RWPE2 (cell line): ENCODE data around the gene CHPF2.
A peak's percentile ranks its signal among the peaks of the same experiment; 100 is the strongest.

Experiments
- ATAC-seq: fragments of 200-7000 bp; cut with Tn5 transposase; 3 replicates; pipeline ENCODE4 v1.9.1; 2021; ENCODE audit warnings: low read depth
- DNase-seq: peaks from one replicate; pipeline ENCODE4 v3.0.0-alpha.2; 2020; ENCODE audit warnings: low spot score
- H3K27ac ChIP-seq: fragments of 450-650 bp; 2 replicates; pipeline ENCODE4 v1.5.1; 2017; ENCODE audit warnings: mild to moderate bottlenecking; ENCODE audit not compliant: poor library complexity, severe bottlenecking
- H3K27me3 ChIP-seq: fragments of 250-450 bp; sonication (Bioruptor Pico); 2 replicates; pipeline ENCODE4 v1.5.1; 2021; ENCODE audit warnings: mild to moderate bottlenecking, moderate library complexity; ENCODE audit not compliant: insufficient read depth, poor library complexity, severe bottlenecking
- H3K36me3 ChIP-seq: fragments of 250-450 bp; sonication (Bioruptor Pico); 2 replicates; pipeline ENCODE4 v1.5.1; 2020; ENCODE audit warnings: low read depth, mild to moderate bottlenecking, moderate library complexity
- H3K4me1 ChIP-seq: fragments of 250-450 bp; sonication (Bioruptor Pico); 2 replicates; pipeline ENCODE4 v1.5.1; 2021; ENCODE audit warnings: mild to moderate bottlenecking, moderate library complexity; ENCODE audit not compliant: insufficient read depth, poor library complexity, severe bottlenecking
- H3K4me3 ChIP-seq: fragments of 250-450 bp; sonication (Bioruptor Pico); 2 replicates; pipeline ENCODE4 v1.5.1; 2021; ENCODE audit warnings: mild to moderate bottlenecking, moderate library complexity; ENCODE audit not compliant: severe bottlenecking
- H3K9me3 ChIP-seq: fragments of 250-450 bp; sonication (Bioruptor Pico); 2 replicates; pipeline ENCODE4 v1.5.1; 2021; ENCODE audit warnings: mild to moderate bottlenecking, moderate library complexity; ENCODE audit not compliant: severe bottlenecking
- TF ChIP-seq, protein P1 (sequence below): fragments of 450-650 bp; IDR thresholded peaks from one replicate; pipeline ENCODE4 v1.5.1; 2017; ENCODE audit warnings: mild to moderate bottlenecking, moderate library complexity; ENCODE audit not compliant: poor library complexity, severe bottlenecking

CHPF2 gene

GRCh38 chr7:151251689-151252560 is 19.6 kb downstream of the CHPF2 start:
- Histone ChIP-seq H3K9me3 (no peaks in the 10 kb centered on the region), H3K4me3 (peak overlapping the region; percentile 47), H3K4me1 (no peaks in the 10 kb centered on the region), H3K36me3 (no peaks in the 10 kb centered on the region), H3K27ac (no peak overlapping the region), H3K27me3 (no peaks in the 10 kb centered on the region)
- DNase-seq (peak; percentile 54), ATAC-seq (peak; percentile 42)
- TF ChIP-seq, protein P1, sequence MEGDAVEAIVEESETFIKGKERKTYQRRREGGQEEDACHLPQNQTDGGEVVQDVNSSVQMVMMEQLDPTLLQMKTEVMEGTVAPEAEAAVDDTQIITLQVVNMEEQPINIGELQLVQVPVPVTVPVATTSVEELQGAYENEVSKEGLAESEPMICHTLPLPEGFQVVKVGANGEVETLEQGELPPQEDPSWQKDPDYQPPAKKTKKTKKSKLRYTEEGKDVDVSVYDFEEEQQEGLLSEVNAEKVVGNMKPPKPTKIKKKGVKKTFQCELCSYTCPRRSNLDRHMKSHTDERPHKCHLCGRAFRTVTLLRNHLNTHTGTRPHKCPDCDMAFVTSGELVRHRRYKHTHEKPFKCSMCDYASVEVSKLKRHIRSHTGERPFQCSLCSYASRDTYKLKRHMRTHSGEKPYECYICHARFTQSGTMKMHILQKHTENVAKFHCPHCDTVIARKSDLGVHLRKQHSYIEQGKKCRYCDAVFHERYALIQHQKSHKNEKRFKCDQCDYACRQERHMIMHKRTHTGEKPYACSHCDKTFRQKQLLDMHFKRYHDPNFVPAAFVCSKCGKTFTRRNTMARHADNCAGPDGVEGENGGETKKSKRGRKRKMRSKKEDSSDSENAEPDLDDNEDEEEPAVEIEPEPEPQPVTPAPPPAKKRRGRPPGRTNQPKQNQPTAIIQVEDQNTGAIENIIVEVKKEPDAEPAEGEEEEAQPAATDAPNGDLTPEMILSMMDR, result no peak

DNA sequence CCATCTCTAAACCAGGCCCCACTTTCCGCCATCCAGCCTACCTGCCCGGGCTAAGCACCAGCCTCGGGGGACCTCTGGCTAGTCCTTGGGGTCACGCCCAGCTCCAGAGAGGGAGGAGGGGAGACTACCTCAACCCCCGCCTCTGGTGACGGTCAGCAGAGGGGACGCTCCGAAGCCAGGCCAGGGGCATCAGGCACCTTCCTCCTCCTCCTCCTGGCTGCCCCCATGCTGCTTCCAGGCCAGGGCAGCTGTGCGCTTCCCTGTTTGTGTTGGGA is 20.2 kb downstream of the CHPF2 start:
- DNase-seq, result peak; percentile 52
- H3K27ac ChIP-seq, result no peak overlapping the region
- no peaks in the 10 kb centered on the region for H3K9me3 ChIP-seq
- no peaks in the 10 kb centered on the region for H3K27me3 ChIP-seq
- H3K4me3 ChIP-seq, result no peak overlapping the region
- H3K4me1 ChIP-seq, result no peaks in the 10 kb centered on the region
- TF ChIP-seq, protein P1, result no peak
- no peaks in the 10 kb centered on the region for H3K36me3 ChIP-seq
- no peak for ATAC-seq

DNA sequence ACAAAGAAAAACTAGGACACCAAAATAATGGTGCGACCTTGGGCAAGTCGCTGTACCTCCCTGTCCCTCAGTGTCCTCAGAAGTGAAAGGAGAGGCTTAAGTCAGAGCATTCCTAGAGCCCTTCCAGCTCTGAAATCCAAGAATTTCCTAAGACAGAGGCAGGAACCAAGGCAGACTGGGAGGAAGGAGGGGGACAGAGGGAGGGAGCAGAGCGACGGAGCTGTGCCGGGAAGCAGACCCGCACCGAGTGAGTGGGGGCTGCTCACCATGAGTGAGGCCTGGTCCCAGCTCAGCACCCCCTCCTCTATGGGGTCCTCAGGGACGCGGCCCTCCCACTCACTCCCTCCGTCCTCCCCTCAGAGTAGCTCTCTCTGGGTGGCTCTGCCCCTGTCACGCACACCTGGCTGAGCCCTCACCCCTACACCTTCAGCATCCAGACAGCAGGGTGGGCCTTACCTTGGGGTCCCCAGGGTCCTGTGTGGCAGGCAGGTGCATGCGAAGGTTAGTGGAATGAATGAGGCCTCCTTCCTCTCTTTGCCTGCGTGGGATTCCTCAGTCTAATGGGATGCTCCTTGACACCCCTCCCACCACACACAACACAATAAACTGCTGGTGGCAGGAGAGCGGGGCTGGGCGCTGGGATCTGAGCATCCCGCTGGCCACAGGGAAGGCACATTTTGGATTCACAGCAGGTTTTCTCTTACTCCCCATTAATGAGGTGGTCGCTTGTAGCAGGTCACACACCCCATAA is 20.9 kb downstream of the CHPF2 start:
- TF ChIP-seq, protein P1, result no peak
- Histone ChIP-seq H3K27ac (no peak overlapping the region), H3K27me3 (no peaks in the 10 kb centered on the region), H3K4me1 (no peaks in the 10 kb centered on the region), H3K9me3 (no peaks in the 10 kb centered on the region), H3K4me3 (no peak overlapping the region), H3K36me3 (no peaks in the 10 kb centered on the region)
- no peak for ATAC-seq
- no peak for DNase-seq

GRCh38 chr7:151254316-151254715 is 22.0 kb downstream of the CHPF2 start:
- no peak for ATAC-seq
- H3K27me3 ChIP-seq, result no peaks in the 10 kb centered on the region
- H3K9me3 ChIP-seq, result no peaks in the 10 kb centered on the region
- H3K27ac ChIP-seq, result no peak overlapping the region
- H3K4me3 ChIP-seq, result no peak overlapping the region
- TF ChIP-seq, protein P1, result no peak
- H3K4me1 ChIP-seq, result no peaks in the 10 kb centered on the region
- DNase-seq, result no peak
- no peaks in the 10 kb centered on the region for H3K36me3 ChIP-seq

GRCh38 chr7:151254851-151255250 is 22.6 kb downstream of the CHPF2 start:
- TF ChIP-seq, protein P1, result no peak
- Histone ChIP-seq H3K4me3 (no peak overlapping the region), H3K27me3 (no peaks in the 10 kb centered on the region), H3K4me1 (no peaks in the 10 kb centered on the region), H3K27ac (no peak overlapping the region), H3K36me3 (no peaks in the 10 kb centered on the region), H3K9me3 (no peaks in the 10 kb centered on the region)
- ATAC-seq (no peak), DNase-seq (no peak)
